ENCODE measurements around the gene APRT. TPM values are rescaled to one million over a fixed set of nuclear protein-coding genes. Genes with fewer than 3 reads are reported as not detected.

Gene APRT
- total RNA-seq, 2 experiments from 2014 or later, result 105 to 179 TPM

DNA sequence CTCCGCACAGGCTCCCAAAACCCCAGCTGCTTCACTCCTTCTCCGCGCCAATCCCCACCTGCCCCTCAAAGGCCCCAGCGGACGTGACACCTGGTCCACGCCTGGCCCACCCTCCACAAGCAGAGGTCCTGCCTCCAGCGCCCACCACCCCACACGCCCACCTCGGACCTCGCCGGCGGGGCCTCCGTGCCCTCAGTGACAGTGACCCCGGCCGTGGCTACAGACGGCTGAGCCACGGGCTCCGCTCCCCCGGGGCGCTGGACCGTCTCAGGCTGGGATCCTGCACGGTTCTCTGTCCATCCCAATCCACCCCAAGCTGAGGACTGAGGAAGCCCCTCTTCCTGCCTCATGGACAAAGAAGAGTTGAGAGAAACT, 51.8 kb downstream of the APRT start:
- H3K27ac Mint-ChIP-seq, result no peak overlapping the region
- CTCF ChIA-PET, result interaction anchor here (0.8 to 2.0 kb wide), 3 partner anchors 15 to 24 kb away, joined by 3 to 6 read pairs (median 3); no protein-coding TSS in a partner anchor
- H3K4me3 Mint-ChIP-seq, result no peak overlapping the region
- no peaks in the 10 kb centered on the region for H3K9me3 Mint-ChIP-seq (ENCODE audit: low read depth)
- peaks cover 11% of the 10 kb centered on the region for H3K4me1 Mint-ChIP-seq
- ATAC-seq (no peak), DNase-seq (no peak)
- POLR2A ChIA-PET, result no interaction called here
- intact Hi-C loops (cut with DNase I, micrococcal nuclease), result loop anchor here in 1 of 2 experiments (1.0 kb wide), 1 partner anchor 17 kb away; no protein-coding TSS in a partner anchor
- no peaks in the 10 kb centered on the region for H3K27me3 Mint-ChIP-seq
- no peaks in the 10 kb centered on the region for H3K36me3 Mint-ChIP-seq (ENCODE audit: low read depth)

Other genes starting within 250 kb of the APRT start
- gene ZC3H18, start 241.5 kb downstream of the APRT start, total RNA-seq, result 10 to 100 TPM; 70.0 to 76.4 TPM
- under 1 TPM in 1 of 2 experiments, not detected in 1; 0.18 TPM for gene IL17C, start 173.4 kb downstream of the APRT start, total RNA-seq
- 100 to 1,000 TPM; 155 to 200 TPM for gene CYBA, start 160.9 kb downstream of the APRT start, total RNA-seq
- gene MVD, start 148.8 kb downstream of the APRT start, total RNA-seq, result 10 to 100 TPM; 62.8 to 81.1 TPM
- gene SNAI3, start 125.4 kb downstream of the APRT start, total RNA-seq, result 1 to 10 TPM; 3.6 to 4.1 TPM
- 10 to 100 TPM; 44.0 to 49.7 TPM for gene RNF166, start 105.5 kb downstream of the APRT start, total RNA-seq
- 10 to 100 TPM; 29.6 to 36.2 TPM for gene CTU2, start 105.4 kb downstream of the APRT start, total RNA-seq
- gene PIEZO1, start 26.7 kb downstream of the APRT start, total RNA-seq, result 100 to 1,000 TPM; 105 to 126 TPM
- gene CDT1, start 8.1 kb downstream of the APRT start, total RNA-seq, result 100 to 1,000 TPM; 136 to 182 TPM
- 10 to 100 TPM; 20.1 TPM for gene GALNS, start 45.0 kb upstream of the APRT start, total RNA-seq
- gene TRAPPC2L, start 45.2 kb upstream of the APRT start, total RNA-seq, result 10 to 100 TPM; 43.3 to 50.7 TPM
- gene PABPN1L, start 54.7 kb upstream of the APRT start, total RNA-seq, result not detected
- under 1 TPM; 0.30 to 0.34 TPM for gene CBFA2T3, start 165.3 kb upstream of the APRT start, total RNA-seq